Right lobe of liver (tissue), 4 donors: ENCODE data around the gene SLC39A12.

Experiments
- POLR2A ChIP-seq: fragments of 450-650 bp; IDR thresholded peaks from one replicate; pipeline ENCODE4 v1.6.1; 2017; ENCODE audit warnings: antibody characterized with exemption, mild to moderate bottlenecking
- TF ChIP-seq, protein P1 (sequence below), 4 donors: fragments of 200-600 bp in 3 of 4; fragments of 450-650 bp in 1 of 4; IDR thresholded peaks; one replicate each; pipeline versions ENCODE4 v1.5.1 to v1.8.0; 2016 to 2022; ENCODE audit warnings: antibody characterized with exemption in 4 of 4, mild to moderate bottlenecking in 2 of 4
- donor health status: DM: no; HTN: no; CAD: no.
- donor health status: DM: no; HTN: no; CAD: no.
- donor health status: DM: no; HTN: yes; CAD: no.

DNA sequence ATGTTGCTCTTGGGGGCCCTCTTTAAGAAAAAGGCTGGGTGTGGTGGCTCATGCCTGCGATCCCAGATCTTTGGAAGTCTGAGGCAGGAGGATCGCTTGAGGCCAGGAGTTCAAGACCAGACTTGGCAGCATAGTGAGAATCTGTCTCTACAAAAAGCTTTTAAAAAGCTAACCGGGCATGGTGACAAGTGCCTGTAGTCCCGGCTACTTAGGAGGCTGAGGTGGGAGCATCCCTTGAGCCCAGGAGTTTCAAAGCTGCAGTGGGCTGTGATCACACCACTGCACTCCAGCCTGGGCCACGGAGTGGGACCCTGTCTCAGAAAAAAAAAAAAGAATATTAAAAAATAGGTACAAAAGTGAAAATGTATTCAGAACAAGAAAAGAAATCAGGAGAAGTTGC, 38.1 kb upstream of the SLC39A12 start:
- TF ChIP-seq, protein P1, sequence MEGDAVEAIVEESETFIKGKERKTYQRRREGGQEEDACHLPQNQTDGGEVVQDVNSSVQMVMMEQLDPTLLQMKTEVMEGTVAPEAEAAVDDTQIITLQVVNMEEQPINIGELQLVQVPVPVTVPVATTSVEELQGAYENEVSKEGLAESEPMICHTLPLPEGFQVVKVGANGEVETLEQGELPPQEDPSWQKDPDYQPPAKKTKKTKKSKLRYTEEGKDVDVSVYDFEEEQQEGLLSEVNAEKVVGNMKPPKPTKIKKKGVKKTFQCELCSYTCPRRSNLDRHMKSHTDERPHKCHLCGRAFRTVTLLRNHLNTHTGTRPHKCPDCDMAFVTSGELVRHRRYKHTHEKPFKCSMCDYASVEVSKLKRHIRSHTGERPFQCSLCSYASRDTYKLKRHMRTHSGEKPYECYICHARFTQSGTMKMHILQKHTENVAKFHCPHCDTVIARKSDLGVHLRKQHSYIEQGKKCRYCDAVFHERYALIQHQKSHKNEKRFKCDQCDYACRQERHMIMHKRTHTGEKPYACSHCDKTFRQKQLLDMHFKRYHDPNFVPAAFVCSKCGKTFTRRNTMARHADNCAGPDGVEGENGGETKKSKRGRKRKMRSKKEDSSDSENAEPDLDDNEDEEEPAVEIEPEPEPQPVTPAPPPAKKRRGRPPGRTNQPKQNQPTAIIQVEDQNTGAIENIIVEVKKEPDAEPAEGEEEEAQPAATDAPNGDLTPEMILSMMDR (IDR thresholded peaks at IDR 0.05), result no peak
- no peak for TF ChIP-seq POLR2A
